Fibroblast of skin of scalp (primary cell): ENCODE results near the gene KHNYN.
"Not testable (repeated sequence)": the region's sequence is repeated elsewhere in the genome, so short reads cannot be mapped to it uniquely, and the experiment has no call there.

Experiments
- DNase-seq: peaks from one replicate; pipeline ENCODE4 v3.0.0-alpha.2; 2013

The KHNYN gene

DNA sequence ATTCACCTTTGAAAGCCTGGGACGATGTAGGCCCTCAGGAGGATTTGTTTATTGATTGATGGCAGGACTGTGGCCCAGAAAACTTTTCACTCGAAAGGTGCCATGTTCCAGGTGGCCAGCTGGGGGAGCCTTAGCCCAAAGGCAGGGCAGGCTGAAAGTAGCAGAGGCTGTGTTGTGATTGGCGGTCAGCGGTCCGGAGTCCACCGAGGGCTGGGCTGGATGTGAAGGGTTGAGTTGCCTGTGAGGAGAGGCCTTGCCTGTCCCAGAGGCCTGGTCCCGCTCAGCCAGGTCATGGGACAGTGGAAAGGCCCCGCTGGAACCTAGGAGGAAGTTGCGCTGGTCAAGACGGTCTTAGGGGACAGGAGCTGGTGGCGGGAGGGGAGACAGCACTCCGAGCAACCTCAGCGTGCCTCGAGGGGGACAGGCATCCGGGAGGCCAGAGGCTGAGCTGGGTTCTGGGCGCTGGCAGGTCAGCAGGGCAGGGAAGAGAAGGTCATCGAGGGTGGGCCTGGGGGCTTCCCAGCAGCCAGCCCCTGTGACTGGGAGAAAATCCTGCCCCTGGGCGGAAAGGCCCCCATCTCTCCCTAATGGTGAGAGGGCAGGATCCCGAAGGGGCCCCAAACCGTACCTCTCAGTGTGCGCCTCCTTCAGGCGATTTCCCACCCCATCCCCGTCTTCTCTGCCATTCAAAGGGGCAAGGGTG lies 52.0 kb downstream of the KHNYN start:
- peak; percentile 2 for DNase-seq

DNA sequence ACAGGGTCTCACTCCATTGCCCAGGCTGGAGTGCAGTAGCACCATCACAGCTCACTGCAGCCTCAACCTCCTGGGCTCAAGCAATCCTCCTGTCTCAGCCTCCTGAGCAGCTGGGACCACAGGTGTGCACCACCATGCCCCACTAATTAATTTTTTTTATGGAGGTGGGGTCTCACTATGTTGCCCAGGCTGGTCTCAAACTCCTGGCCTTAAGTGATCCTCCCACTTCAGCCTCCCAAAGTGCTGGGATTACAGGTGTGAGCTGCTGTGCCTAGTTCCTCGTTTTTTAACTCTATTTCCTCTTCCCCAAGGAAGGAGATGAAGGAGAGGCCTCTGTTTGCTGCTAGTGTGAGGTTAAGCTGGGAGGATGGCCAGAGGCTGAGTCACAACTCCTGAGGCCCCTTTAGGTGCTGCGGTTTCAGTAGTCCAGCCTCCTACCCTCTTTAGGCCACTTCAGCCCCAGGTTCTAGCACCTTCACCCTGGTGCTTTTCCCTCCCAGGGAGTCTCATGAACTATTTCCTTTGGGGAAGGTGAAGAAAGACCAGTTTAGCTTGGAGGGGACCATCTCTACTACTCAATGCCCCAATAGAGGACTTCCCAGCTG lies 53.0 kb downstream of the KHNYN start:
- DNase-seq, result not testable (repeated sequence)

DNA sequence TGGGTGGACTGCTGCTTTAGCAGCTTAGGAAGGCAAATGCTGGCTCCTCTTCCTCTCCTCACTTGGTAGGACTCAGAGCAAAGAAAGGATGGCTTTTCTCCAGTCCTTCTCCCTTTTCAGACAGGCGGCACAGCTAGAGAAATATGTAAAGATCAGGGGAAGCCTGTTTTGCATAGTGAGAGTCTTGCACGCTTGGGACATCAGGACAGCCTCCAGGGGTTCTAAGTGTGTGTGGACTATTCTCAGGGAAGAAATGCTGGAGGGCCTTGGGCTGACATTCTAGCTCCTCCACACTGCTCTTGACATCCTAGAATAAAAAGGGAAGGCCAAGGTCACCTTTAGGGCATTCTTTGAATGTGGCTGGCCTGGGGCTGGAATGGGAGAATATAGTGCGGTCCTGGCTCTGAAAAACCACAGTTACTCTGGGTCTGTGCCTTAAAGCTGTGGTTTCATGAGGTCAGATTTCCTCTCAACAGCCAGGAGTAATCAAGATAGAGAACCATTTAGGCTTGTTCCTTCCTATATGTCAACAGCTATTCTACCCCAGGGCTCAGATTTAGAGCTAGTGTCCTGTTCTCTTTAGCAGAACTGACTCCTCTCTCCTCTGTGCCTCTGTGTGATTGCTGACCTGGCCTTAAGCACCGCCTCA lies 54.0 kb downstream of the KHNYN start:
- DNase-seq, result peak; percentile 6
